ENCODE measurements around the gene TRAF3IP3.

TRAF3IP3 gene

GRCh38 chr1:209783386-209783785 is 27.5 kb downstream of the TRAF3IP3 start:
- H4K8ac ChIP-seq (ENCODE audit: low read depth, low read length), result no peak overlapping the region
- H3K4me3 ChIP-seq (ENCODE audit: low read depth, low read length), result no peak overlapping the region
- no peak overlapping the region for H4K12ac ChIP-seq (ENCODE audit: low read depth, low read length)
- no peak overlapping the region for H2BK120ac ChIP-seq (ENCODE audit: insufficient read depth, low read length, poor library complexity)
- H2BK12ac ChIP-seq (ENCODE audit: low read length), result no peak overlapping the region
- H3K79me2 ChIP-seq (ENCODE audit: control insufficient read depth, insufficient read depth, low read length, poor library complexity), result no peaks in the 10 kb centered on the region
- no peak overlapping the region for H3K27ac ChIP-seq (ENCODE audit: low read depth, low read length)
- H3K18ac ChIP-seq (ENCODE audit: low read length), result no peak overlapping the region
- peaks cover 5 to 15% of the 10 kb centered on the region in 2 experiments for H3K36me3 ChIP-seq (ENCODE audit: control insufficient read depth in 1 of 2, insufficient read depth in 2 of 2, low read length in 2 of 2)
- H3K9me3 ChIP-seq (ENCODE audit: insufficient read depth, low read depth, low read length), result no peaks in the 10 kb centered on the region
- no peak overlapping the region for H2AK5ac ChIP-seq (ENCODE audit: low read length)
- no peak for DNase-seq
- H3K4ac ChIP-seq (ENCODE audit: low read depth, low read length), result no peak overlapping the region
- H3K27me3 ChIP-seq (ENCODE audit: insufficient read depth, low read length), result no peaks in the 10 kb centered on the region
- H4K91ac ChIP-seq (ENCODE audit: low read depth, low read length), result no peak overlapping the region
- no CpG with 5 or more reads among the region's 6 CpGs for WGBS (ENCODE audit: extremely low coverage, insufficient coverage, insufficient read length)
- H3K4me1 ChIP-seq (ENCODE audit: control insufficient read depth in 1 of 2, insufficient read depth in 2 of 2, low read length in 2 of 2), result peaks cover 12 to 13% of the 10 kb centered on the region in 2 experiments
- H2BK5ac ChIP-seq (ENCODE audit: low read depth, low read length, poor library complexity), result no peak overlapping the region
- H3K4me2 ChIP-seq (ENCODE audit: low read length), result peak overlapping the region; percentile 77
- H3K23ac ChIP-seq (ENCODE audit: low read length), result no peak overlapping the region
- H2AFZ ChIP-seq (ENCODE audit: insufficient read depth, low read length, poor library complexity), result no peak overlapping the region
- no peak overlapping the region for H3K9ac ChIP-seq (ENCODE audit: low read length)
- H3K14ac ChIP-seq (ENCODE audit: low read length), result no peak overlapping the region
- peaks cover 1% of the 10 kb centered on the region for H3K79me1 ChIP-seq (ENCODE audit: low read length)

DNA sequence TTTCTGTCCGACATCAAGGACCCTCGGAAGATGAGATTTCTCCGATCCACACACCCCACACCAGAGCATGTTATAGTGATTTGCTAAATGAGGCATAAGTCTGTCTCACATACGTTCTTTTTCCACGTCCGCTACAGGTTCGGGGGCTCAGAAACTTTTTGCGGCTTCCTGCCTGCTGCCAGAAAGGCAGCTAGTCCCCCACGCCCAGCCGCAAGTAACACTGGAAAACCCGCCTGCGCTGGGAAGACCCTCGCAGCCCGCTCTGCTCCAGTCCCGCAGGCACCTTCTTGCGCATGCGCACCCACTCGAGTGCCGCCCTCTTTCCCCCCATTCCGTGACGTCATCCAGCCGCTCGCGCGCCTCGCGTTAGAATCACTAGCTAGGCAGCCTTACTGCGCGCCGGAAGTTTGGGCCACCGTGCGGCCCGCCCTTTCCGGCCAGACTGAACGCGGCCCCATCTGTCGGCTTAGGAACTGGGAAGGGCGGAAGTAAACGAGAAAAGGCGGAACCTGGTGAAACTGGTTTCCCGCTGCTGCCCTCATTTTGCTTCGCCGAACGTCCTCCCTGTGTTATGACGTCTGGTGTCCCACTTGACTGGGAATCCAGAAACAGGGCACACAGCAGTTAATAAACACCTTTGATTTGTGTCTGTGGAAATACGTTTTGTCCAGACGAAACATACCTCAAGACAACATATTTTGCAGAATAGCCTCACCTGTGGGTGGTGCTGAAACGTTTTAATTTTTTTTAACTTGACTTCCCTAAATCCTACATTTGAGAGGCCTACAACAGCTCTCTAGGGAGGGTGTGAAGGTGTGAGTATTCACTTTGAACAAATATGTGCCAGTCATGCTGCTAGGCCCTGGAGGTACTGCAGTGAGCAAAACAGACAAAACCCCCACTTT is 28.7 kb downstream of the TRAF3IP3 start, which contains the start of gene C1orf74:
C1orf74 (minus strand) TSS at position 295 of the 905 bp plus-strand sequence. CDS start 925 bp downstream, outside the sequence.
- Histone ChIP-seq H3K4ac (ENCODE audit: low read depth, low read length) (peak within 1 kb of the TSS; percentile 30), H4K12ac (ENCODE audit: low read depth, low read length) (peak within 1 kb of the TSS; percentile 65), H3K4me3 (ENCODE audit: low read depth, low read length) (peak within 1 kb of the TSS; percentile 77), H3K79me1 (ENCODE audit: low read length) (peaks cover 1% of the 10 kb centered on the region), H4K91ac (ENCODE audit: low read depth, low read length) (peak within 1 kb of the TSS; percentile 63), H3K9me3 (ENCODE audit: insufficient read depth, low read depth, low read length) (no peaks in the 10 kb centered on the region), H3K36me3 (ENCODE audit: control insufficient read depth in 1 of 2, insufficient read depth in 2 of 2, low read length in 2 of 2) (peaks cover 12 to 26% of the 10 kb centered on the region in 2 experiments), H3K27ac (ENCODE audit: low read depth, low read length) (peak within 1 kb of the TSS; percentile 62), H3K4me1 (ENCODE audit: control insufficient read depth in 1 of 2, insufficient read depth in 2 of 2, low read length in 2 of 2) (peaks cover 12 to 13% of the 10 kb centered on the region in 2 experiments), H3K27me3 (ENCODE audit: insufficient read depth, low read length) (no peaks in the 10 kb centered on the region), H3K4me2 (ENCODE audit: low read length) (peak within 1 kb of the TSS; percentile 77), H2BK120ac (ENCODE audit: insufficient read depth, low read length, poor library complexity) (peak within 1 kb of the TSS; percentile 57), H3K79me2 (ENCODE audit: control insufficient read depth, insufficient read depth, low read length, poor library complexity) (no peaks in the 10 kb centered on the region), H2AFZ (ENCODE audit: insufficient read depth, low read length, poor library complexity) (peak within 1 kb of the TSS; percentile 62), H3K9ac (ENCODE audit: low read length) (peak within 1 kb of the TSS; percentile 89), H4K8ac (ENCODE audit: low read depth, low read length) (peak within 1 kb of the TSS; percentile 92), H2AK5ac (ENCODE audit: low read length) (no peak within 1 kb of the TSS), H3K23ac (ENCODE audit: low read length) (no peak within 1 kb of the TSS), H2BK12ac (ENCODE audit: low read length) (no peak within 1 kb of the TSS), H3K14ac (ENCODE audit: low read length) (peak within 1 kb of the TSS; percentile 50), H3K18ac (ENCODE audit: low read length) (peak within 1 kb of the TSS; percentile 42), H2BK5ac (ENCODE audit: low read depth, low read length, poor library complexity) (peak within 1 kb of the TSS; percentile 29)
- no CpG with 5 or more reads among the region's 48 CpGs for WGBS (ENCODE audit: extremely low coverage, insufficient coverage, insufficient read length)
- DNase-seq, result peak; percentile 100

DNA sequence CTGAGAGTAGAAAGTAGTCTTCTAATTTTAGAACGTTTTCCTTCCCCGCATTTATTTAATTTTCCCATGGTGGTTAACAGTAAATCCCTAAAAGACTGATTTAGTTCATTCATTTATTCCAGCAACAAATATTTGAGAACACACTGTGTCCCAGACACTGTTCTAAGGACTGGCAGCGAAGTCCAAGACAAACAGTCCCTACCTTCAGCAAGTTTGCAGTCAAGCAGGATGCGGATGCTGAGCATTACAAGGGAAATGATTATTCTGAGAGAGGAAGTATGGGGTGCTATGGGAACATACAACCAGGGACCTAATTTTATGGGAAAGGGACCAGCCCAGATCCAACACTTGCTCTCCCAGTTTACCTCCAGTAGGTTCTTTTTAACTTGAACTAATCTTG is 29.7 kb downstream of the TRAF3IP3 start:
- Histone ChIP-seq H4K8ac (ENCODE audit: low read depth, low read length) (no peak overlapping the region), H4K91ac (ENCODE audit: low read depth, low read length) (no peak overlapping the region)

DNA sequence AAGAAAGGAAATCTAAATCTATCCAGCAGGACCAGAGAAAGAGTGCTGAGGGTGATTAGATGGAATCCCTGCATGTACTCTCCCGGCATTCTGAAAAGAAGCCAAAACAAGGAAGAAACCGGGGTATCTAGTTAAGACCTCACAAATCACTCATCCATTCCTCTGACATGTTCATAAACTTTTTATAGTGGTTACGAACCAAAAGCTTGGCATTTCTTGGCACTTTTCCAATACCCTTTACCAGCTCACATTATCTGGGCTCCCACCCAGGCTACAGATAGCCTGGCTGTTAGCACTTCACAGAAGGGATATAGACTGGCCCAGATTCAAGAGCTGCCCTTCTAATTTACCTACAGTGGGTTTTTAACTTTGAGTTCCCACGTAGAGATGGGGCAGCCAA is 30.3 kb downstream of the TRAF3IP3 start:
- no peaks in the 10 kb centered on the region for H3K79me2 ChIP-seq (ENCODE audit: control insufficient read depth, insufficient read depth, low read length, poor library complexity)
- H3K27ac ChIP-seq (ENCODE audit: low read depth, low read length), result no peak overlapping the region
- no peak overlapping the region for H2AFZ ChIP-seq (ENCODE audit: insufficient read depth, low read length, poor library complexity)
- H2BK5ac ChIP-seq (ENCODE audit: low read depth, low read length, poor library complexity), result no peak overlapping the region
- H3K4me1 ChIP-seq (ENCODE audit: control insufficient read depth in 1 of 2, insufficient read depth in 2 of 2, low read length in 2 of 2), result peaks cover 15 to 18% of the 10 kb centered on the region in 2 experiments
- H4K12ac ChIP-seq (ENCODE audit: low read depth, low read length), result no peak overlapping the region
- H3K79me1 ChIP-seq (ENCODE audit: low read length), result peaks cover 1% of the 10 kb centered on the region
- H3K4me3 ChIP-seq (ENCODE audit: low read depth, low read length), result no peak overlapping the region
- H2AK5ac ChIP-seq (ENCODE audit: low read length), result no peak overlapping the region
- no peak overlapping the region for H4K8ac ChIP-seq (ENCODE audit: low read depth, low read length)
- no CpG with 5 or more reads among the region's 4 CpGs for WGBS (ENCODE audit: extremely low coverage, insufficient coverage, insufficient read length)
- H3K18ac ChIP-seq (ENCODE audit: low read length), result no peak overlapping the region
- H2BK120ac ChIP-seq (ENCODE audit: insufficient read depth, low read length, poor library complexity), result no peak overlapping the region
- H2BK12ac ChIP-seq (ENCODE audit: low read length), result no peak overlapping the region
- peaks cover 17 to 32% of the 10 kb centered on the region in 2 experiments for H3K36me3 ChIP-seq (ENCODE audit: control insufficient read depth in 1 of 2, insufficient read depth in 2 of 2, low read length in 2 of 2)
- H3K9me3 ChIP-seq (ENCODE audit: insufficient read depth, low read depth, low read length), result no peaks in the 10 kb centered on the region
- no peak overlapping the region for H4K91ac ChIP-seq (ENCODE audit: low read depth, low read length)
- H3K14ac ChIP-seq (ENCODE audit: low read length), result no peak overlapping the region
- H3K4me2 ChIP-seq (ENCODE audit: low read length), result no peak overlapping the region
- H3K4ac ChIP-seq (ENCODE audit: low read depth, low read length), result no peak overlapping the region
- no peak overlapping the region for H3K9ac ChIP-seq (ENCODE audit: low read length)
- H3K23ac ChIP-seq (ENCODE audit: low read length), result no peak overlapping the region
- no peaks in the 10 kb centered on the region for H3K27me3 ChIP-seq (ENCODE audit: insufficient read depth, low read length)
- DNase-seq, result no peak

More for the DNA sequence above, 29.7 kb downstream of the TRAF3IP3 start:
- H3K27ac ChIP-seq (ENCODE audit: low read depth, low read length), result no peak overlapping the region
- H3K4me2 ChIP-seq (ENCODE audit: low read length), result no peak overlapping the region
- no peaks in the 10 kb centered on the region for H3K9me3 ChIP-seq (ENCODE audit: insufficient read depth, low read depth, low read length)
- no peak overlapping the region for H3K4me3 ChIP-seq (ENCODE audit: low read depth, low read length)
- no peaks in the 10 kb centered on the region for H3K27me3 ChIP-seq (ENCODE audit: insufficient read depth, low read length)
- no peak overlapping the region for H2BK120ac ChIP-seq (ENCODE audit: insufficient read depth, low read length, poor library complexity)
- H2AK5ac ChIP-seq (ENCODE audit: low read length), result no peak overlapping the region
- H2AFZ ChIP-seq (ENCODE audit: insufficient read depth, low read length, poor library complexity), result no peak overlapping the region
- peaks cover 15 to 29% of the 10 kb centered on the region in 2 experiments for H3K36me3 ChIP-seq (ENCODE audit: control insufficient read depth in 1 of 2, insufficient read depth in 2 of 2, low read length in 2 of 2)
- no peak overlapping the region for H3K18ac ChIP-seq (ENCODE audit: low read length)
- H2BK5ac ChIP-seq (ENCODE audit: low read depth, low read length, poor library complexity), result no peak overlapping the region
- DNase-seq, result no peak
- H3K9ac ChIP-seq (ENCODE audit: low read length), result no peak overlapping the region
- no peak overlapping the region for H3K4ac ChIP-seq (ENCODE audit: low read depth, low read length)
- peaks cover 14 to 16% of the 10 kb centered on the region in 2 experiments for H3K4me1 ChIP-seq (ENCODE audit: control insufficient read depth in 1 of 2, insufficient read depth in 2 of 2, low read length in 2 of 2)
- no peak overlapping the region for H3K23ac ChIP-seq (ENCODE audit: low read length)
- no peak overlapping the region for H4K12ac ChIP-seq (ENCODE audit: low read depth, low read length)
- H3K14ac ChIP-seq (ENCODE audit: low read length), result no peak overlapping the region
- no CpG with 5 or more reads among the region's 4 CpGs for WGBS (ENCODE audit: extremely low coverage, insufficient coverage, insufficient read length)
- no peaks in the 10 kb centered on the region for H3K79me2 ChIP-seq (ENCODE audit: control insufficient read depth, insufficient read depth, low read length, poor library complexity)
- H3K79me1 ChIP-seq (ENCODE audit: low read length), result peaks cover 1% of the 10 kb centered on the region
- H2BK12ac ChIP-seq (ENCODE audit: low read length), result no peak overlapping the region
